HG02970 (cell line): ENCODE results near the gene TMEM151A.
A peak's percentile ranks its signal among the peaks of the same experiment; 100 is the strongest.

Source experiments
- ATAC-seq: cut with Tn5 transposase; IDR thresholded peaks from one replicate; pipeline ENCODE4 v1.9.1; 2021; ENCODE audit warnings: mild to moderate bottlenecking, moderate library complexity, moderate number of reproducible peaks; ENCODE audit not compliant: unreplicated experiment, low FRiP score

The TMEM151A gene

GRCh38 chr11:66282468-66283455 is 8.9 kb upstream of the TMEM151A start:
- peak; percentile 63 for ATAC-seq

GRCh38 chr11:66283461-66284105 is 8.1 kb upstream of the TMEM151A start:
- no peak for ATAC-seq

GRCh38 chr11:66284526-66285078 is 7.1 kb upstream of the TMEM151A start:
- ATAC-seq, result no peak

- ATAC-seq, result no peak
Observed at GRCh38 chr11:66285250-66285947, 6.3 kb upstream of the TMEM151A start.

- ATAC-seq, result no peak
Observed at GRCh38 chr11:66286699-66287098, 5.0 kb upstream of the TMEM151A start.

- no peak for ATAC-seq
Observed at GRCh38 chr11:66287211-66287888, 4.3 kb upstream of the TMEM151A start.

- no peak for ATAC-seq
Observed at GRCh38 chr11:66287889-66288670, 3.6 kb upstream of the TMEM151A start.

- ATAC-seq, result peak; percentile 91
Observed at GRCh38 chr11:66288671-66289547, 2.8 kb upstream of the TMEM151A start, which contains the start of gene YIF1A. TSS of gene YIF1A (minus strand) at chr11:66289143. CDS start at chr11:66288985, 158 bp downstream.

GRCh38 chr11:66289548-66290329 is 2.0 kb upstream of the TMEM151A start:
- peak; percentile 37 for ATAC-seq

- ATAC-seq, result no peak
Observed at GRCh38 chr11:66290330-66290621, 1.4 kb upstream of the TMEM151A start.

- ATAC-seq, result no peak
Observed at GRCh38 chr11:66291303-66291705, 390 bp upstream of the TMEM151A start.

GRCh38 chr11:66292543-66293332 is 1.0 kb downstream of the TMEM151A start:
- no peak for ATAC-seq

GRCh38 chr11:66293352-66293751 is 1.7 kb downstream of the TMEM151A start:
- ATAC-seq, result no peak

- no peak for ATAC-seq
Observed at GRCh38 chr11:66293777-66294625, 2.3 kb downstream of the TMEM151A start.

GRCh38 chr11:66294626-66295620 is 3.2 kb downstream of the TMEM151A start:
- ATAC-seq, result no peak
